Testis (tissue), 3 donors: ENCODE data around the gene GPR153. TPM values are rescaled to one million over a fixed set of nuclear protein-coding genes. Genes with fewer than 3 reads are reported as not detected.

Experiments
- DNase-seq: peaks from one replicate; pipeline ENCODE4 v3.0.0-alpha.2; 2019
- H3K27ac ChIP-seq, 2 donors: fragments of 200-600 bp; sonication (generic); one replicate each; pipeline ENCODE4 v1.5.1; 2019
- H3K27me3 ChIP-seq: fragments of 200-600 bp; sonication (generic); one replicate; pipeline ENCODE4 v1.5.1; 2019
- H3K36me3 ChIP-seq: fragments of 200-600 bp; sonication (generic); one replicate; pipeline ENCODE4 v1.5.1; 2017; ENCODE audit warnings: low read depth; ENCODE audit errors: missing control alignments
- H3K4me1 ChIP-seq: fragments of 200-600 bp; sonication (generic); one replicate; pipeline ENCODE4 v1.5.1; 2019
- H3K4me3 ChIP-seq, 2 donors: fragments of 200-600 bp; sonication (generic); one replicate each; pipeline ENCODE4 v1.5.1; 2017 to 2019
- H3K9me3 ChIP-seq: fragments of 200-600 bp; sonication (generic); one replicate; pipeline ENCODE4 v1.5.1; 2017
- CTCF ChIP-seq, 3 experiments: fragments of 450-650 bp in 2 of 3; fragments of 200-600 bp in 1 of 3; sonication (generic) in 1 of 3; IDR thresholded peaks; one replicate each; pipeline ENCODE4 v1.5.1; 2016 to 2019; ENCODE audit warnings: antibody characterized with exemption in 3 of 3, mild to moderate bottlenecking in 2 of 3, moderate library complexity in 1 of 3
- POLR2A ChIP-seq: fragments of 450-650 bp; IDR thresholded peaks from one replicate; pipeline ENCODE4 v1.6.1; 2017; ENCODE audit warnings: antibody characterized with exemption, mild to moderate bottlenecking, moderate library complexity
- WGBS, 2 donors: methylation state at CpG; one replicate each; pipeline ENCODE4 v1.1.5; 2018; 5-methylcytosine and 5-hydroxymethylcytosine counted together
- intact Hi-C: fragments of 100-400 bp; cut with DNase I; formaldehyde crosslinking; loops from one replicate; pipeline ENCODE4 v1.15.1; 2023; ENCODE audit warnings: low total_unique reads
- polyA plus RNA-seq: library from polyadenylated mRNA; stranded (reverse); fragments of 350-450 nt; fragmentation: Illumina TruSeq; extraction: RNeasy Lipid Tissue Mini Kit (QIAGEN cat#74804); gene quantifications from one replicate; pipeline ENCODE4 v1.2.3, GENCODE V29; 2014; ENCODE audit warnings: low read depth, low replicate concordance; ENCODE audit not compliant: insufficient read depth
- total RNA-seq, 2 donors: library from RNA; depleted of rRNA; stranded (reverse); fragments of >200 nt; gene quantifications; one replicate each; pipeline ENCODE4 v1.2.3, GENCODE V29; 2016

GPR153 gene
- total and polyA plus RNA-seq, 3 donors from 2014 or later = 5.7 to 6.3 (median 5.8) TPM

GRCh38 chr1:6288026-6288425 lies 27.1 kb upstream of the GPR153 start:
- peak overlapping the region in 1 of 2 donors; percentile 61 for H3K27ac ChIP-seq
- no peak overlapping the region for H3K4me3 ChIP-seq
- no peak for DNase-seq
- intact Hi-C loops = no loop called here
- H3K9me3 ChIP-seq = no peaks in the 10 kb centered on the region
- WGBS, 2 donors = 87 to 88% methylated on average over 14 of the region's 14 CpGs
- H3K36me3 ChIP-seq = no peaks in the 10 kb centered on the region
- TF ChIP-seq POLR2A (no peak), CTCF (IDR thresholded peaks at IDR 0.05) (no peak)
- peaks cover 9% of the 10 kb centered on the region for H3K4me1 ChIP-seq
- no peaks in the 10 kb centered on the region for H3K27me3 ChIP-seq

- no peaks in the 10 kb centered on the region for H3K36me3 ChIP-seq
- no peaks in the 10 kb centered on the region for H3K27me3 ChIP-seq
- no peak overlapping the region for H3K4me3 ChIP-seq
- H3K4me1 ChIP-seq = peaks cover 9% of the 10 kb centered on the region
- peak overlapping the region; percentile 11 to 61 for H3K27ac ChIP-seq
- no peaks in the 10 kb centered on the region for H3K9me3 ChIP-seq
- TF ChIP-seq CTCF (IDR thresholded peaks at IDR 0.05) (no peak), POLR2A (no peak)
- intact Hi-C loops = no loop called here
- no peak for DNase-seq
- 30 to 45% methylated on average over 10 of the region's 10 CpGs for WGBS, 2 donors
These were observed 26.6 kb upstream of the GPR153 start for GRCh38 chr1:6287431-6287886.

DNA sequence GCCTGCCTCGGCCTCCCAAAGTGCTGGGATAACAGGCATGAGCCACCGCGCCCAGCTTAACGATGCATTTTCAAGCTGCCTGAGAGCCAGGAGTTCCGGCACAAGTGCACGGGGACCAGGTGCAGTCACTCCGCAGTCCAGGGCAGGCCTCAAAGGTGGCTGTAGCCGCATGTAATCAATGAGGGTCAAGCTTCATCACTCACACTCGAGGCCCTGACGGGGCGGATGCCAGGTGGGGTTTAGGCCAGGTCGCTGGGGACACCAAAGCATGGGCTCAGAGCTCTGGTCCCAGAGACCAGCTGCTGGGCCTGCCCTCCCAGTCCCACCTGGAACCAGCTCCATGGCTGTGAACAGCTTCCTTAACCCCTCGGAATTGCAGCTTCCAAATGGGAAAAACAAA lies 26.1 kb upstream of the GPR153 start:
- Histone ChIP-seq H3K4me3 (no peak overlapping the region), H3K27me3 (no peaks in the 10 kb centered on the region), H3K27ac (peak overlapping the region; percentile 11 to 61), H3K36me3 (no peaks in the 10 kb centered on the region), H3K9me3 (no peaks in the 10 kb centered on the region), H3K4me1 (peaks cover 9% of the 10 kb centered on the region)
- WGBS, 2 donors = 78 to 88% methylated on average over 11 to 13 of the region's 13 CpGs
- no peak for DNase-seq
- intact Hi-C loops = no loop called here
- TF ChIP-seq POLR2A (no peak), CTCF (IDR thresholded peaks at IDR 0.05) (no peak)

DNA sequence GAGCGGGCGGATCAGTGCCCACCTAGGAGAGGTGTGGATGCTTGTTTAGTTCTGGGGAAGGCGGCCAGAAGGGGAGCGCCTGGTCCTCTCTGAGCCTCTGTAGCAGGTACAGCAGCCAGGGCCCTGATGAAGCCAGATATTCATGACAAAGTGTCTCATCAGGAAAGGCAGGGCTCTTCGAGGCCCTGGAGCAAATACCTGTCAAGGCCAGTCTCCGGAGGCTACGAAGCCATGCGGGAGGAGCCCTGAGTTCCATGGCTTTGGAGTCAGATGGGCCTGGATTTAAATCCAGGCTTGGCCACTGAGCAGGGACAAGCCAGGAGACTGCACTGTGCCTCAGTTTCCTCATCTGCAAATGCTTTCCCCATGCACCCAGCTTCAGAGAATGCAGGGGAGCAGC lies 25.4 kb upstream of the GPR153 start:
- DNase-seq = no peak
- no peaks in the 10 kb centered on the region for H3K27me3 ChIP-seq
- no peak overlapping the region for H3K4me3 ChIP-seq
- intact Hi-C loops = no loop called here
- 96 to 98% methylated on average over 5 to 8 of the region's 8 CpGs for WGBS, 2 donors
- H3K4me1 ChIP-seq = peaks cover 9% of the 10 kb centered on the region
- H3K9me3 ChIP-seq = no peaks in the 10 kb centered on the region
- TF ChIP-seq CTCF (IDR thresholded peaks at IDR 0.05) = no peak
- TF ChIP-seq POLR2A = no peak
- no peak overlapping the region for H3K27ac ChIP-seq
- H3K36me3 ChIP-seq = no peaks in the 10 kb centered on the region

DNA sequence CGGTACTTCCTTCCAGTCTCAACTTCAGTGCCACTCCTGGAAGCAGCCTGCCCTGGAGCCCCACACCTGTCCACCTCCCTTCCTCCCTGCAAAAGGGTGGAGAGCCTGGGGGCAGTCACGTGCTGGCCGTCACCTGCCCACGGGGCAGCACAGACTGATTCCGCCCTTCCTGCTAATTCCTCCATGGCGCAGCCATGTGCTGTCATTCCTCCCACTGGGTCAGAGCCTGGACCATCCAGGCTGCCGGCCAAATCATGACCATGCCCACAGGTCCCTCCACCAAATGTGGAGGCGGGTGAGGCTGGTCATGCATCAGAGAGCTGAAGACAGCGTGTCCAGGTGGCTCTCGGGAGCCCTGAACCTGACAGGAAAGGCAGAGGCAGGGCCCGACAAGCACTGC lies 24.4 kb upstream of the GPR153 start:
- H3K27ac ChIP-seq = no peak overlapping the region
- DNase-seq = no peak
- H3K36me3 ChIP-seq = no peaks in the 10 kb centered on the region
- no peaks in the 10 kb centered on the region for H3K9me3 ChIP-seq
- no peaks in the 10 kb centered on the region for H3K27me3 ChIP-seq
- peaks cover 9% of the 10 kb centered on the region for H3K4me1 ChIP-seq
- TF ChIP-seq POLR2A = no peak
- no peak for TF ChIP-seq CTCF (IDR thresholded peaks at IDR 0.05)
- WGBS, 2 donors = 94 to 96% methylated on average over 5 to 11 of the region's 11 CpGs
- no peak overlapping the region for H3K4me3 ChIP-seq
- intact Hi-C loops = no loop called here
